Amygdala (tissue), 56 donors: ENCODE measurements around the gene SNRNP70.
A peak's percentile ranks its signal among the peaks of the same experiment; 100 is the strongest.

Experiments
- DNase-seq, 56 donors: peaks; one replicate each; lab custom pipeline; 2025; lab: John Stamatoyannopoulos, UW

Gene SNRNP70

DNA sequence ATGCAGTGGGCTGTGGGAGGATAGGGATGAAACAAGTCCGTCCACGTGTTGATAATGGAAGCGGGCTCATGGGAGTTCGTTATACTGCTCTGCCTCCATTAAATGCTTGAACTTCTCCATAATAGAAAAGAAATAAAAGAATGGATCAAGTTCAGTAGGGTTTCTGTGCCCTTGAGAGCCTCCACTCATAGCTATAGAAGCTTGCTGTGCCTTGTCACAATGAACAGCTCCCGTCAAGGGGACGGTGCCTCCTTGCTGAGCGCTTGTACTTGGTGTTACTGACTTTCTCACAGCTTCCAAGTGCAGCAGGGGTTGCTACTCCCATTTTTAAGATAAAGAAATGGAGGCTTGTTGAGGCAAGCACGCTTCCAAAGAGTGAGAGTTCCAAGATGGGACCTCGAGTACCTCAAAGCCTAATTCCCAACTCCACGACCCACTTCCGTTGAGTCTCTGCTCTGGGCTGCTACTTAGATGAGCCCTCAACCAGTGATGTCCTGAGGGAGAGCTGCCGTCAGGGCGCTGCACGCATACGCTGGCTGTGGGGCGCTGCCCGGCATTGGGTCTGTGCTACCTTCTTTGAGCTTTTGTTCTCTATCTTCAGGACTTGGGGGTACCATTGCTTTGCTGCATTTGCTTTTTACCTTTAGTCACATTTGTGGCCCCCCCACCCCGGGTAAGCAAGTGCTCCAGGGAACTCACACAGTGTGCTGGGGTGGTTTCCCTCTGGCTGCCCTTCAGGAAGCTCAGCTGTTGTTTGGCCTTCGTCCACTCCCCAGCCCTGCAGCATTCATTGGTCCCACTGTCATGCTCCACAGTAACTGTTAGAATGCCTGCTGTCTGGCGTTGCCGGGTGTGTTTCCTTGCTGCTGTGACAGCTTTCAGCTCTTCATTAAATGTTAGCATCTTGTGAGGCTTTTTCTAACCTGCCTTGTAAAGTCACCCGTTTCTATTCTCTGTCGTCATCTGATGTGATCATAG, 9.5 kb downstream of the SNRNP70 start:
- peak in 39 of 56 donors; percentile 3 to 73 (median 34) for DNase-seq

DNA sequence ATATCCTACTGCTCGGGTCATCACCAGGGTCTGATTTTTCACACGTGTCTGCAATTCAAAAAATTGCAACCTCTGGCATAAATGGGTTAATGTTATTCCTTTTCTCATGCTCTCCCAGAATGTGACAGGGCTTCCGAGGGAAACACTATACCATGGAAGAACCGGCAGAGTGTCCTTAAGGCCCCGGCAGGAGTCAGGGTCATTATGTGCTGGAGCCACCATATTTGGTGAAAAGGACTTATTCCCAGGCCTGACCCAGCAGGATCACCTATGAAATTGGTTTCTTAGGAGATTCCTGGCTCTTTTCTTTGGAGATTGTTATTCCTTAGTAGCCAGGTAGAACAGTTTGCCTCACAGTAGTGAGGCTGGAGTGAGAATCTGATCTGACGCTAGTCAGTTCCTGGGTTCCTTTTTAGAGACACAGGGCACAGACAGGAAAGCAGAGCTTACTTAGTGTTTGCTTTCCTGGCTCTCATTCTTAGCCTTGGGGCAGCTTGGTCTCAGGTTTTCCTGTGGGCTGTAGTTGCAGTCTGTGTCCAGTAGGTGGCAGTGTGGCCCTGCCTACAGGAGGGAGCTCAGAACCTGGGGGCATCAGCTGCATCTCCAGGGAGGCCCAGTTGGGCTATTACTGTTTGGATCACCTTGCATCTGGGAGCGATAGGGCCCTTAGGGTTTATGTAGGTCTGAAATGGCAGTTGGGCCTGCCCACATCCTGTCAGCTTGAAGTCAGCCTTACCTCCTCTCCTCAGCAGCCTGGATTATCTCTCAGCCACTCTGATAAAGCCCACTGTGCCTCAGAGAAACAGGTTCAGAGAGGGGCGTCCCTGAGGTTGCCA, 12.4 kb downstream of the SNRNP70 start:
- peak in 43 of 56 donors; percentile 13 to 74 (median 42) for DNase-seq

DNA sequence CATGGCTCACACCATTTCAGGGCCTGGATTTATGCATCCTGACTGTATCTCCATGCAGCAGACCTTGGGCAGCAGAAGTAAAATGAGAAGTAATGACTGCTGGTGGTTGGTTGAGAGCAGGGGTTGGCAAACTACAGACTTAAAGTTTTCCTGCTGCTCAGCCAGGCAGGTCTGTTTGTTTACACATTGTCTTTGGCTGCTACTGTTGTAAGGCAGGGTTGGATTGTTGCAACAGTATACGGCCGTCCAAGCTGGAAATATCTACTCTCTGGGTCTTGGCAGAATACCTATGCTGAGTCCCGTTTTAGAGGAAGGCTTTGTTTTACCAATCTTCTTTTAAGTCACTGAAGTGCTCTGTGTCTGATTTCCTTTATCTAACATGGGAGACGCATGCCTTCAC, 13.5 kb downstream of the SNRNP70 start:
- DNase-seq: no peak

DNA sequence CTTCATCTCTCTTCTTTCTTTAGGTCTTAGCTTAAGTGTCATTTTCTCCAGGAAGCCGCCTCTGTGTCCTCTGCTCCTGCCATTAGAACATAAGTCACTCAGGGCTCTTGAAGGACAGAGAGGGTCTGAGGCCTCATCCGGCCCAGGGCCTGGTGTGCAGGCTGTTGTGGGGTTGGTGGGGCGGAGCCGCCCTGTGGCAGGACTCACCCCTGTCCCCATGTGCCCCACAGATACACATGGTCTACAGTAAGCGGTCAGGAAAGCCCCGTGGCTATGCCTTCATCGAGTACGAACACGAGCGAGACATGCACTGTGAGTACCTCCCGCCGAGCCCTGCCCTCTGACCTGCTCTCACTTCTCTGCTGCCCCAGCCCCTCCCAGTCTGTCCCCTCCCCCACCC, 15.9 kb downstream of the SNRNP70 start:
- DNase-seq: no peak

- DNase-seq: no peak
Observed at GRCh38 chr19:49102303-49102702, 17.1 kb downstream of the SNRNP70 start.

GRCh38 chr19:49103331-49104085, 18.3 kb downstream of the SNRNP70 start:
- no peak for DNase-seq

DNA sequence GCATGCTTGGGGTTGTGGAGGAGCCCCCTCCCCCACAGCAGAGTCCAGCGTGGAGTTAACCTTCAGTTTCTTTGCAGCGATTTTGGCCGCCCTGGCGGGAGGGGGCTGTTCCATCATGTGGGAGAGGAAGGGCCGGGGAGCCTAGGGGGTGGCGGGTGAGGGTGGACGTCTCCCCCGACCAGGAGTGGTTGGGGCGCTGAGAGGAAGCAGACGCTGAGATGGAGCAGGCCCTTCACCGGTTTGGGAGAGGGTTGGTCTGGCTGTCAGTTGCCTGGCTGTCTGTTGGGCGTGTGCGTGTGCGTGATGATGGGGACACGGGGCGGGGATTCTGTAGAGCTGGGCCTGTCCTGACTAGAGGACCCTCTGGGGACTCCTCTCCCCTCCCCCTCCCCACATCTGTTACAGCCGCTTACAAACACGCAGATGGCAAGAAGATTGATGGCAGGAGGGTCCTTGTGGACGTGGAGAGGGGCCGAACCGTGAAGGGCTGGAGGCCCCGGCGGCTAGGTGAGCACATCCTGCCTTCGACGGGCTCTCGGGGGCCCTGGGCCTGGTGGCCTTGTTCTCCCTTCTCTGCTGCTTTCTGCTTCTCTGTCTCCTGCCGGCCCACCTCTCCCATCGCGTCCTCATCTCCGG, 19.1 kb downstream of the SNRNP70 start:
- no peak for DNase-seq

DNA sequence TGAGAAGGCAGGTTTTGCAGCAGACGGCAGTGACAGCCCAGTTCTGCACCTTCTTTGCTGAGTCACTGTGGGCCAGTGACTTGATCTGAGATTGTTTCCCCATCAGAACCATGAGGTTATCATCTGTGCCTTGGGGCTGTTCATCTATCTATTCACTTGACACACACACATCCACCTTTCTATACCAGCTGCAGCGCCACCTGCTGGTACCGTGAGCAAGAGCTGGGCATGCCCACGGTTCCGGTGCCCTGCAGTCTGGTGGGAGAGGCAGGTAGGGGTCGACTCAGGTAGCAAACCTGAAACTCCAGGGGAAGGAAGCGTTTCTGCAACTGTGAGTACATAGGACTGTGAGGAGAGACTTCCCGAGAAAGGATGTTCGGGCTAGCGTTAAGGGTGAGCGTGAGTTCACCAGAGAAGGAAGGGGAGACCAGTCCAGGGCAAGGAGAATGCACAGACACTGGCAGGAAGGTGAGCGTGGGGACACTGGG, 21.4 kb downstream of the SNRNP70 start:
- DNase-seq: peak in 24 of 56 donors; percentile 4 to 67 (median 16)

- no peak for DNase-seq
Observed at GRCh38 chr19:49107625-49108459, 22.6 kb downstream of the SNRNP70 start.

DNA sequence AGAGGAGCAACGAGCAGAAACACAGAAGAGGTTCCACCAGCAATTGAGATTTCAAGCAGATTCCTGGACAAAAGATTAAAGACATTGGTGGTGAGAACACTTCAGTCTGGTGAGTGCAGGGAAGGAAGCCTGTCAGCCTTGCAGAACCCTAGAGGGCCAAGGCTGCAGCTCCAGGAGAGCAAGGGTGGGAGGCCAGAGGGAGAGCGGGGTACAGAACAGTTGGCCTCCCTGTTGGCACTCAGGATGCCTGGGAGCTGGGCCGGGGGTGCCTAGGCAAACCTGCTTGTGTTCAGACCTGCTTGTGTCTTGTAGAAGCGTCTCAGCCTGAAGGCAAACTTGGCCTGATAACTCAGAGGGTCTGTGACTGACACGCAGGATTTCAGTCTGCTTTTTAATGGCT, 23.8 kb downstream of the SNRNP70 start:
- DNase-seq: no peak

- DNase-seq: no peak
Observed at GRCh38 chr19:49109569-49110233, 24.4 kb downstream of the SNRNP70 start.

GRCh38 chr19:49110567-49110966, 25.3 kb downstream of the SNRNP70 start:
- DNase-seq: no peak

GRCh38 chr19:49111218-49111998, 26.2 kb downstream of the SNRNP70 start:
- no peak for DNase-seq

DNA sequence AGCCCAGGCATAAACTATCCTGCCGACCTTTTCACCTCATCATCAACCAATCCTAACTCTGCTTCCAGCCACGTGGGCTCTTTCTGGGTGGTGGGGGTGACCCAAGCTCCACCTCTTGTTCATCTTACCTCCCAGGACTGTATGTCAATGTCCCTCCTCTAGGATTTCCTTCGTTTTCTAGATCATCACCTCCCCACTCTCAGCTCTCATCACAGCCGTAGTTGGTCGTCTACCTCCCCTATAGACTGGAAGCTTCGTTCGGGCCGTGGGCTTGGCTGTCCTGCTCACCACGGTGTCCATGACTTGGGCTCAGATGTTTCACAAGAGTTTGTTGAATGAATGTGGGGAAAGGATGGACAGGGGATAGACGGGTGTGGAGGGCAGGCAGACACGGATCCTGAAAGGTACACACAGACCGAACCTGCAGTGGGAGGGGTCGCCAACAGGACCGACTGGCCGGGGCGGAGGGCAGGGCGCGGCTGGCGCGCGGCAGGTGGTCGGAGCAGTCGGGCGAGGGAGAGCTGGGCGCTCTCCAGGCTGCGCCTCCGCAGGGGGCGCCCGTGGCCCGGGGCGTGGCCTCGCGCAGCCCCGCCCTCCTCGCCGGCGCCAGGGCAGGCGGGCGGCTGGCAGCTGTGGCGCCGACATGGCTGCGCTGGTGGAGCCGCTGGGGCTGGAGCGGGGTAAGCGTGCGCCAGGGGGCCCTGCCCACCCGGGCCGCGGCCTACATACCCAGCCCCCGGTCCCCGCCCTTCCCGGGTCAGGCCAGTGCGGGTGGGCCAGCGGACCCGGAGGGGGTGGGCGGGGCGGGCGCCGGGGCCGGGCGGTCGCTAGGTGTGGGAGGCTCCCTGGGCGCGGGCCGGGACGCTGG, 28.7 kb downstream of the SNRNP70 start, which contains the start of gene LIN7B:
LIN7B (plus strand) TSS at position 609 of the 868 bp plus-strand sequence; CDS start at position 644, 35 bp downstream.
- DNase-seq: peak in 45 of 56 donors; percentile 16 to 77 (median 46)

DNA sequence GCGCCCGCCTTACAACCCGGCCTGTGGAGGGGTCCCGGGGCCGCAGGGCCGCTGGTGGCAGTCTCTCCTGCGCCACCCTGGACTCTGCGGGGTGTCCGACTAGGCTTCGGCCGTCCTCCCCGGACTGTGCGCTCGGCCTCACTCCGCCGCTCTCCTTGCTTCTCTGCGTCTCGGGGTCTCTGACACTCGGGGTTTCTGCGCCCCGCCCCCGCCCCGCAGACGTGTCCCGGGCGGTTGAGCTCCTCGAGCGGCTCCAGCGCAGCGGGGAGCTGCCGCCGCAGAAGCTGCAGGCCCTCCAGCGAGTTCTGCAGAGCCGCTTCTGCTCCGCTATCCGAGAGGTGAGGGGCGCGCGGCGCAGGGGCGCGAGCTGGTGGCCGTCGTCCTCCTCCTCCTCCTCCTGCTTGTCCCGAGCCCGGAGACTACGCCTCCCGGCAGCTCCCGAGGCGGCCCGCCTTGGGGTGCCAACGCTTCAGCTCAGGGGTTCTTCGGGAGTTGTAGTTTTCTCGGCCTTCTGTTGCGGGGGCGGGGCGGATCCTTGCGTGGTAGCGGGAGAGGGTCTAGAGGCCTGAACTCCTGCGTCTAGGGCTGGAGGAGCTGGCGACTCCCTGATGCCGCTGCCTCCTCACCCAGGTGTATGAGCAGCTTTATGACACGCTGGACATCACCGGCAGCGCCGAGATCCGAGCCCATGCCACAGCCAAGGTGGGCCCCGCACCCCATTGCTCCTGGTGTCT, 29.5 kb downstream of the SNRNP70 start:
- DNase-seq: peak in 52 of 56 donors; percentile 30 to 84 (median 64)

- DNase-seq: no peak
Observed at GRCh38 chr19:49116544-49116943, 31.3 kb downstream of the SNRNP70 start.
